Measurements from ENCODE around the gene KLHL21.

GRCh38 chr1:6627841-6628545 lies 25.3 kb upstream of the KLHL21 start:
- no peak for TF ChIP-seq CTCF (IDR thresholded peaks at IDR 0.05)
- no peak for TF ChIP-seq POLR2A (IDR thresholded peaks at IDR 0.05)

Measured in heart left ventricle (tissue), 13 donors.